ENCODE data around the gene LUZP1.

LUZP1 gene

DNA sequence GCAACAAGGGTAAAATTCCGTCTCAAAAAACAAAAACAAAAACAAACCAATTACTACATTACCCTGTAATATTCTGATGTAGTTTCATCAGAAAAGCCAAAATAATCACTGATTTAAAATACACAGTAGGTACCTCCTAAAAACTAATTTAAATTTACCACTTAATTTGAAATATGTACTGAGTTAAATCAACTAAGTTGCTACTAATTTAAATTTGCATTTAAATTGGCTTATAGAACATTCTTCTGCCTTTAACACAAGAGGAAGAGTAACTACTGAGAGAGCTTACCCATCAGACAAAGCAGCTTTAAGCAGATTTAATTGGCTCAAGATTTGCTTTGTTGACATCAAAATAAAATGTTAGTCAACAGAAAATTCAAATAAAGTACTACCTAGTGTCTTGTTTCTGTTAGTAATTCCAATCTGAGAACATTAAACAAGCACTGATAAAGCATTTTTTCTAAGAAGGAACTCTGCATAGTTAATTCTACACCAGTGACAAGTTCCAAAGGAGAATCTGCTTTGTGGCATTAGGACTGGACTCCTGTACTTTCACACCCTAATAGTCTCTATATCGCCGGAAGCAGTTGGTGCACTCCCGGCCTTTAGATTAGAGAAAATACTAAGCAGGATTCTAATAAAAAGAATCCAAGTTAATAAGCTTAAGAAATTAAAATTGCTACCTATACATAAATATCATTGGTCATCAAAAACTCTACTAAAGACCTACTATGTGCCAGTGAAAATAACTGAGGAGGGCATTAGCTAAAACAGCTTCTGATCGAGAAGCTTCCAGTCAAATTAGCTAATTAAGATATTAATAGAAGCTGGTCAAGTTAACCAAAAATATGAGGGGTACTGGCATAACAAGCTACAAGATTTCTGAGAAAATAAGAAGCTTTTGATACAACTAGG is 8.4 kb downstream of the LUZP1 start:
- in situ Hi-C loops (cut with MboI; ENCODE audit: low sequenced_read_pairs, unreplicated experiment): no loop called here
- no peak for DNase-seq (ENCODE audit: low spot score)
- TF ChIP-seq, protein P1, sequence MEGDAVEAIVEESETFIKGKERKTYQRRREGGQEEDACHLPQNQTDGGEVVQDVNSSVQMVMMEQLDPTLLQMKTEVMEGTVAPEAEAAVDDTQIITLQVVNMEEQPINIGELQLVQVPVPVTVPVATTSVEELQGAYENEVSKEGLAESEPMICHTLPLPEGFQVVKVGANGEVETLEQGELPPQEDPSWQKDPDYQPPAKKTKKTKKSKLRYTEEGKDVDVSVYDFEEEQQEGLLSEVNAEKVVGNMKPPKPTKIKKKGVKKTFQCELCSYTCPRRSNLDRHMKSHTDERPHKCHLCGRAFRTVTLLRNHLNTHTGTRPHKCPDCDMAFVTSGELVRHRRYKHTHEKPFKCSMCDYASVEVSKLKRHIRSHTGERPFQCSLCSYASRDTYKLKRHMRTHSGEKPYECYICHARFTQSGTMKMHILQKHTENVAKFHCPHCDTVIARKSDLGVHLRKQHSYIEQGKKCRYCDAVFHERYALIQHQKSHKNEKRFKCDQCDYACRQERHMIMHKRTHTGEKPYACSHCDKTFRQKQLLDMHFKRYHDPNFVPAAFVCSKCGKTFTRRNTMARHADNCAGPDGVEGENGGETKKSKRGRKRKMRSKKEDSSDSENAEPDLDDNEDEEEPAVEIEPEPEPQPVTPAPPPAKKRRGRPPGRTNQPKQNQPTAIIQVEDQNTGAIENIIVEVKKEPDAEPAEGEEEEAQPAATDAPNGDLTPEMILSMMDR (IDR thresholded peaks at IDR 0.05; ENCODE audit: borderline replicate concordance, control extremely low read depth, extremely low read depth, insufficient read depth, missing control alignments): no peak

DNA sequence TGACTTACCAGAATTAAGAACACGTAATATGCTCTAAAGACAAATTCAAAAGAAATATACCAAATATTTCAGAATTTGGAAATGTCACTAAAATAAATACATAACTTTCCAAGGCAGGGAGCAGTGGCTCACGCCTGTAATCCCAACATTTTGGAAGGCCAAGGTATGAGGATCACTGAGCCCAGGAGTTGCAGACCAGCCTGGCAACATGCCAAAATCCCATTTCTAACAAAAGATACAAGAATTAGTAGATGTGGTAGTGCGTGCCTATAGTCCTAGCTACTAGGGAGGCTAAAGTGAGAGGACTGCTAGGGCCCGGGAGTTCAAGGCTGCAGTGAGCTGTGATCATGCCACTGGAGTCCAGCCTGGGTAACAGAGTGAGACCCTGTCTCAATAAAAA is 11.7 kb downstream of the LUZP1 start:
- no peak for DNase-seq (ENCODE audit: low spot score)
- in situ Hi-C loops (cut with MboI; ENCODE audit: low sequenced_read_pairs, unreplicated experiment): no loop called here
- TF ChIP-seq, protein P1 (IDR thresholded peaks at IDR 0.05; ENCODE audit: borderline replicate concordance, control extremely low read depth, extremely low read depth, insufficient read depth, missing control alignments): no peak

DNA sequence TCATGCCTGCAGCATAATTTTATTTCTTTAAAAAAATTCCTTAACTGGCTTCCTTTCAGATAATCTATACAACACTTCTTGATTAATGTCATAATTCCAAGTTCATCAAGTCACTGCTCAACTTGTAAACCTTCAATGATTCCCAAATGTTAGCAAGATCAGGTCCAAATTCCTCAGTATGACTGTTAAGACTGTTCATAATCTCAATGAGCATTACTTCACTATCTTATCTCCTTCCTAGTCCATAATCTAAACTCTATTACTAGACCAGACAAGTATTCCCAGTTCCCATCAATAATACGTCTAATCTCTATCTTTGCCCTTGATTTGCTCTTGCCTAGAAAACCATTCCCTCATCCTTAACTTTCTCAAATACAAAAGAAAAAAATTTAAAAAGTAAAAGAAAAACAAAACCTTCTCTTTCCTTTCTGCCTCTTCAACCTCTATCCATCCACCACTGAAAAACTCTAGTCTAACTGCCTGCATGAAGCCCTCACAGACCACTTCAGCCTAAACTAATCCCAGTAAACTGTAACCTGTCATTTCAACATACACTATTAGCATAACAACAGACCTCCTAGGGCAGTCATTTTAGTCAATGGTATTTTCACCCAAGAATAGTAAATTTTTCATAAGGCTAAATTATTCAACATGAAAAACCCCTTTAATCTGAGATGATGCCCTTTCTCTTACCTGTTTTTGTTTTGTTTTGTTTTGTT is 15.5 kb downstream of the LUZP1 start:
- no peak for DNase-seq (ENCODE audit: low spot score)
- TF ChIP-seq, protein P1 (IDR thresholded peaks at IDR 0.05; ENCODE audit: borderline replicate concordance, control extremely low read depth, extremely low read depth, insufficient read depth, missing control alignments): no peak
- in situ Hi-C loops (cut with MboI; ENCODE audit: low sequenced_read_pairs, unreplicated experiment): no loop called here

DNA sequence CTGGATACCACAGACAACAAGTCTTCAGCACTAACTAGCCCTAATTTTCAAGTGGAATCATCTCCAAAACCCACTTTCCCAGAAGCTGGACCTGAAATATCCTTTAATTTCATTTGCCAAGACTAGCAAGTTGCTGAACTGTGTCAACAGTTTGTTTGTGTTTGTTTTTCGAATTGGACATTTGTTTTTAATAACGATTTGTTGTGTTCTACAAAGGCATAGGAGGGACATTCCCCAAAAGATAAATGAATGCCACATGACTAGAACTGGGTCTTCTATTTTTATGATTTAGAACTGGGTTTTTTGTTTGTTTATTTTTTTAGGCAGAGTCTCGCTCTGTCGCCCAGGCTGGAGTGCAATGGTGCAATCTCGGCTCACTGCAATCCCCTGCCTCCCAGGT is 17.9 kb downstream of the LUZP1 start:
- DNase-seq (ENCODE audit: low spot score): no peak
- in situ Hi-C loops (cut with MboI; ENCODE audit: low sequenced_read_pairs, unreplicated experiment): no loop called here
- TF ChIP-seq, protein P1 (IDR thresholded peaks at IDR 0.05; ENCODE audit: borderline replicate concordance, control extremely low read depth, extremely low read depth, insufficient read depth, missing control alignments): no peak

DNA sequence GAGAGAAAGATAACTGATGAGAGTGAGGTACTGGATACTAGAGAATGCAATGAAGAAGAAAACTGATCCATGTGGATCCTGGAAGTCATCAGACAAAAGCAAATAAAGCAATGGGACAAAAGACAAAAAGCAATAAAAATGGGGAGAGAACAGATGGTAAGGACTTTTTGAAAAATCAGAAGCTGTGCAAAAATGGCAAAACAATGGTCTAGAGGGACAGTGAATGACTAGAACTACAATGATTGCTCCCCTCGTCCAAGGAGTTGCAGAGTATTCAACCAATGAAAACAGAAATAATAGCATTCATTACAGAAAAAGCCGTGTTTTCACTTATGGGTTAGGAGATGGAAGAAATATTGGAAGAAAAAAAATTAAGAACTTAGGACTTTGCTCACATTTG is 18.5 kb downstream of the LUZP1 start:
- DNase-seq (ENCODE audit: low spot score): no peak
- TF ChIP-seq, protein P1 (IDR thresholded peaks at IDR 0.05; ENCODE audit: borderline replicate concordance, control extremely low read depth, extremely low read depth, insufficient read depth, missing control alignments): no peak
- in situ Hi-C loops (cut with MboI; ENCODE audit: low sequenced_read_pairs, unreplicated experiment): no loop called here

DNA sequence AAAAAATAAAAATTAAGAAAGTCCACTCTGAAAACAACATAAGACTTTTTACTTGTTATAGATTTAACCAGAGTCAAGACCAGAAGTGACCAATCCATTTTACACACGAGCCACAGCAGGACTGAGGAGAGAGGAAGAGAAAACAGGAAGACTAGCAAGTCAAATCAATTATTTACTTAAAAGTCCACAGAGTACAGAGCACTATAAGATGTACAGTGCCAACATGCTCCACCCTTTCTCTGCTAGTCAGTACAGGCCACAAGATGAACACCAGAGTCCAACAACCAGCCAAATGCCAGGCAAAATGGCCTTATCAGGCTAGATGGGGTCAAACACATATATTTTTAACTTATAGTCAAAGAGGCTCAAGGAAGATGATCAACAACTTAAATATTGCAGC is 19.5 kb downstream of the LUZP1 start:
- TF ChIP-seq, protein P1 (IDR thresholded peaks at IDR 0.05; ENCODE audit: borderline replicate concordance, control extremely low read depth, extremely low read depth, insufficient read depth, missing control alignments): no peak
- in situ Hi-C loops (cut with MboI; ENCODE audit: low sequenced_read_pairs, unreplicated experiment): no loop called here
- DNase-seq (ENCODE audit: low spot score): no peak

Data from GM13976 (cell line).